Effector memory CD8-positive, alpha-beta T cell (primary cell): Measurements from ENCODE around the gene LRIG3.
"Not testable (repeated sequence)": the region's sequence is repeated elsewhere in the genome, so short reads cannot be mapped to it uniquely, and the experiment has no call there.

ENCODE experiments used
- ATAC-seq: fragments of 150-1000 bp; cut with Tn5 transposase; replicated peaks from 2 replicates; pipeline ENCODE4 v1.10.0; 2021; ENCODE audit warnings: mild to moderate bottlenecking, moderate library complexity
- DNase-seq, 3 experiments: peaks; one replicate each; pipeline ENCODE4 v3.0.0; 2021
- H3K27ac Mint-ChIP-seq, 2 donors: one replicate each; pipeline ENCODE4 v1.8.0; 2022; ENCODE audit warnings: mild to moderate bottlenecking in 2 of 2, mixed read lengths in 2 of 2, moderate library complexity in 2 of 2
- H3K27me3 Mint-ChIP-seq, 2 donors: one replicate each; pipeline ENCODE4 v1.8.0; 2022; ENCODE audit warnings: mixed read lengths in 2 of 2
- H3K36me3 Mint-ChIP-seq: one replicate; pipeline ENCODE4 v1.8.0; 2022; ENCODE audit warnings: mild to moderate bottlenecking, moderate library complexity, mixed read lengths; ENCODE audit not compliant: insufficient read depth
- H3K4me1 Mint-ChIP-seq, 2 donors: one replicate each; pipeline ENCODE4 v1.8.0; 2022; ENCODE audit warnings: low read depth in 2 of 2, mixed read lengths in 2 of 2
- H3K4me3 Mint-ChIP-seq, 2 donors: one replicate each; pipeline ENCODE4 v1.8.0; 2022; ENCODE audit warnings: mild to moderate bottlenecking in 2 of 2, mixed read lengths in 2 of 2, moderate library complexity in 2 of 2
- H3K9me3 Mint-ChIP-seq, 2 donors: one replicate each; pipeline ENCODE4 v1.8.0; 2022; ENCODE audit warnings: mixed read lengths in 2 of 2

Gene LRIG3

GRCh38 chr12:58950739-58951100 lies 30.4 kb upstream of the LRIG3 start:
- Mint-ChIP-seq H3K36me3 (no peaks in the 10 kb centered on the region), H3K4me1 (no peaks in the 10 kb centered on the region), H3K27me3 (no peaks in the 10 kb centered on the region), H3K4me3 (no peak overlapping the region), H3K9me3 (peaks cover 18 to 27% of the 10 kb centered on the region in 2 donors), H3K27ac (no peak overlapping the region)
- ATAC-seq (no peak), DNase-seq (no peak)

GRCh38 chr12:58949954-58950738 lies 29.8 kb upstream of the LRIG3 start:
- H3K27me3 Mint-ChIP-seq, DNase-seq, H3K4me1 Mint-ChIP-seq, ATAC-seq, H3K27ac Mint-ChIP-seq, H3K36me3 Mint-ChIP-seq, H3K4me3 Mint-ChIP-seq: not testable (repeated sequence)
- peaks cover 18 to 27% of the 10 kb centered on the region in 2 donors for H3K9me3 Mint-ChIP-seq

GRCh38 chr12:58943079-58943478 lies 22.8 kb upstream of the LRIG3 start:
- H3K9me3 Mint-ChIP-seq, result peaks cover 3 to 4% of the 10 kb centered on the region in 2 donors
- DNase-seq, result no peak
- H3K36me3 Mint-ChIP-seq, result no peaks in the 10 kb centered on the region
- no peaks in the 10 kb centered on the region for H3K4me1 Mint-ChIP-seq
- H3K27ac Mint-ChIP-seq, result no peak overlapping the region
- H3K27me3 Mint-ChIP-seq, result no peaks in the 10 kb centered on the region
- H3K4me3 Mint-ChIP-seq, result no peak overlapping the region
- ATAC-seq, result no peak

DNA sequence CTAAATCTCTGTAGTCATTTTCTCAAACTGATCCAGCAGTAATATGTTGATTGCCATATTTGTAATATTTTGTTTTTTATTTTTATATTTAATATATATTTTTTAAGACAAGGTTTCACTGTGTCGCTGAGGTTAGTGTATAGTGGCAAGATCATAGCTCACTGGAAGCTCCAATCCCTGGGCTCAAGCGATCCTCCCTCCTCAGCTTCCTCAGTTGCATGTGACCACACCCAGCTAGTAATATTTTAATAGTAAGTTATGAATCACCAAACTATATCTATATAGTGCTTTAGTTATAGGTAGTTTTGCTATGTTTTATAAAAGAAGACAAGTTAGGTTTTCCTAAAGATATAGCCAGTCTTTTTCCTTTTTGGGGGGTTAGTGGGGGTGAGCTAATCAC lies 22.0 kb upstream of the LRIG3 start:
- Mint-ChIP-seq H3K27ac (no peak overlapping the region), H3K4me3 (no peak overlapping the region), H3K27me3 (no peaks in the 10 kb centered on the region), H3K4me1 (no peaks in the 10 kb centered on the region), H3K36me3 (no peaks in the 10 kb centered on the region), H3K9me3 (peaks cover 0 to 3% of the 10 kb centered on the region in 2 donors)
- ATAC-seq, result no peak
- no peak for DNase-seq

GRCh38 chr12:58939399-58940100 lies 19.2 kb upstream of the LRIG3 start:
- H3K27me3 Mint-ChIP-seq, result no peaks in the 10 kb centered on the region
- DNase-seq, result no peak
- peaks cover 0 to 3% of the 10 kb centered on the region in 2 donors for H3K9me3 Mint-ChIP-seq
- H3K36me3 Mint-ChIP-seq, result no peaks in the 10 kb centered on the region
- ATAC-seq, result no peak
- no peak overlapping the region for H3K4me3 Mint-ChIP-seq
- no peaks in the 10 kb centered on the region for H3K4me1 Mint-ChIP-seq
- H3K27ac Mint-ChIP-seq, result no peak overlapping the region

DNA sequence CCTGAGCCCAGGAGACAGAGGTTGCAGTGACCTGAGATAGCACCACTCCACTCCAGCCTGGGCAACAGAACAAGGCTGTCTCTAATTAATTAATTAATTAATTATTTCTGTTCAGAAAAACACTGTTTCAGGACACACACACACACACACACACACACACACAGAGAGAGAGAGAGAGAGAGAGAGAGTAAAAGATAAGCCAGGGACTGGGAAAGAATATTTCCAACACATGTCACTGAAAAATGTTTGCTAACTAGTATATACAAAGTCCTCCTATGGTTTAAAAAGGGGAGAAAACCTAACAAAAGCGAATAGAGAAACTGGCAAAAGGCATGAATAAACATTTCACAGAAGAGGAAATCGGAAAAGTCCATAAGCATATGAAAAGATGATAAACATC lies 18.1 kb upstream of the LRIG3 start:
- H3K4me3 Mint-ChIP-seq, result no peak overlapping the region
- ATAC-seq, result no peak
- H3K36me3 Mint-ChIP-seq, result no peaks in the 10 kb centered on the region
- H3K9me3 Mint-ChIP-seq, result no peaks in the 10 kb centered on the region
- H3K4me1 Mint-ChIP-seq, result no peaks in the 10 kb centered on the region
- no peak overlapping the region for H3K27ac Mint-ChIP-seq
- DNase-seq, result no peak
- no peaks in the 10 kb centered on the region for H3K27me3 Mint-ChIP-seq

GRCh38 chr12:58934528-58934927 lies 14.2 kb upstream of the LRIG3 start:
- Mint-ChIP-seq H3K9me3 (peaks cover 7 to 10% of the 10 kb centered on the region in 2 donors), H3K27me3 (no peaks in the 10 kb centered on the region), H3K27ac (no peak overlapping the region), H3K4me3 (no peak overlapping the region), H3K36me3 (no peaks in the 10 kb centered on the region), H3K4me1 (no peaks in the 10 kb centered on the region)
- ATAC-seq (no peak), DNase-seq (no peak)

DNA sequence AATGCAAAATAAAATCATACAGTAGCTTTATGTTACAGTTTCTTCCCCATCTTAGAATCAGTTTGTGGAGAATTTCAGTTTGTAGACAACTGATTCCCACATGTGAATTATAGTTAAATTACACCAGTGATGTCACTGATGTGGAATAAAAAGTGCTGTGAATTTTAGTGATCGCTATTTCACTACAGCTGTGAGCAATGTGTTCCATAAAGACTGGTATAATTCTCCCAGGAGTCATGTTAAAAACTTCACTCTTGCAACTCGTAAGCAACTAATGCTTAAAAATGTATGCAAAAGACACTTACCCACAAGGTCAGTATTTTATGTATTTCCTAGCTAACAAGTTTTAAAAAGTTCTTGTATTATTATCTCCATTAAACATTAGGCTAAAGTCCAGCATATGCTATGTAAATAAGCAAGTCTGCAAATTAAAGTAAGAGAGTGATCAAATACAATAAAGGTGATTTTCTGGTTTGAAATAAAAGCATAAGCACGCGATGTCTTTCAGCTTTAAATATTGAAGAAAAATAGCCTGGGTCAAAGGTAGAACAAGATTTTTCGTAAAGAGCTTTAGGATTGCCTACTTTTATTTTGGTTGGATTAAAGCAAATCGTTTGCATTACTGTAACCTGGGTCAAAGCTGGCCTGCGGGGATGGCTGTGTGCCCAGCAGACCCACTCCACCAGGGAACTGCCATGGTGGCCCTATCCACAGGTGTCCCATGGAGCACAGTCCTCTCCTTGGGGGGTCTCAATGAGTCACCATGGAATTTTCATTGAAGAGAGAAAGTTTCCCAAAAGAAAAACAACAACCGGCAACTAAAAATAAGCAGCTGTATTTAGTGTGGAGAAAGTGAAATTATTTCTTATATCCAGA lies 12.7 kb upstream of the LRIG3 start:
- DNase-seq (no peak), ATAC-seq (no peak)
- Mint-ChIP-seq H3K4me3 (no peak overlapping the region), H3K27ac (no peak overlapping the region), H3K36me3 (no peaks in the 10 kb centered on the region), H3K4me1 (no peaks in the 10 kb centered on the region), H3K27me3 (no peaks in the 10 kb centered on the region), H3K9me3 (peaks cover 7 to 10% of the 10 kb centered on the region in 2 donors)

DNA sequence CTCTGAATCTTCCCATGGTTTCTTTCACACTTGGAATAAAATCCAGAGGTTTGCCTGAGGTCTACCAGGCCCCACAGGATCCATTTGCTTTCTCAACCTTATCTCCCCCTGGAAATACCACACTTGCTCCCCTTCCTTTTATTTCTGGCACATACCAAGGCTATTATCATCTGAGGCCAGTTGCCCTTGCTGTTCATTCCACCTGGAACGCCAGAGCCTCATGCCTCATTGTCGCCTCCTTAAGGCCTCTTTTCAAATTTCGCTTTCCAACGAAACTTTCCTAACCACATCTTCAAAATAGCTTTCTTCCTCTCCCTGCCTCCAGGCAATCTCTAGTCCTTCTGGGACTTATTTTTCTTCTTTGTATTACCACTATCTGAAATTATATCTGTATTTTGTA lies 11.2 kb upstream of the LRIG3 start:
- peaks cover 7 to 10% of the 10 kb centered on the region in 2 donors for H3K9me3 Mint-ChIP-seq
- H3K27ac Mint-ChIP-seq, result no peak overlapping the region
- ATAC-seq (no peak), DNase-seq (no peak)
- no peak overlapping the region for H3K4me3 Mint-ChIP-seq
- no peaks in the 10 kb centered on the region for H3K36me3 Mint-ChIP-seq
- no peaks in the 10 kb centered on the region for H3K27me3 Mint-ChIP-seq
- H3K4me1 Mint-ChIP-seq, result no peaks in the 10 kb centered on the region

- Mint-ChIP-seq H3K36me3 (no peaks in the 10 kb centered on the region), H3K4me3 (no peak overlapping the region), H3K27me3 (no peaks in the 10 kb centered on the region), H3K27ac (no peak overlapping the region), H3K9me3 (peaks cover 7 to 10% of the 10 kb centered on the region in 2 donors), H3K4me1 (no peaks in the 10 kb centered on the region)
- DNase-seq (no peak), ATAC-seq (no peak)
These were observed 10.5 kb upstream of the LRIG3 start for GRCh38 chr12:58930770-58931324.

DNA sequence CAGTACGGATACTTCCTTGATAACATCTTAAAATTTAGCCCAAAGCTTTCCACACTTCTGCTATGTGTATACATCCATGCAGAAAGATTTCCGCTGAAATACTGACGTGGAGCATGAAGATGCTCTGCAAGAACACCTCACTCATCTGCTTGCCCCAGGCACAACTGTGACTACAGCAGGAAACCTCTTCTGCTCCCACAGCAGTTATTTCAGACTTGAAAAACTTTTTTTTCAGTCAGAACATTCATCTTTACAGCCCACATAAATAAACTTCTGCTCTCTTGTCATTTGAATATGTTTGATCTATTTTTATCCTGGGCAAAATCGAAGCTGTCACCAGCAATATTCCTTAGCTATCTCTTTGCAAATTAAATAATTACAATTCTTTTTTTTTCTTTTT lies 6.8 kb upstream of the LRIG3 start:
- H3K9me3 Mint-ChIP-seq, result peaks cover 7 to 10% of the 10 kb centered on the region in 2 donors
- no peaks in the 10 kb centered on the region for H3K4me1 Mint-ChIP-seq
- no peak overlapping the region for H3K4me3 Mint-ChIP-seq
- no peaks in the 10 kb centered on the region for H3K36me3 Mint-ChIP-seq
- H3K27ac Mint-ChIP-seq, result no peak overlapping the region
- H3K27me3 Mint-ChIP-seq, result no peaks in the 10 kb centered on the region
- no peak for DNase-seq
- ATAC-seq, result no peak

DNA sequence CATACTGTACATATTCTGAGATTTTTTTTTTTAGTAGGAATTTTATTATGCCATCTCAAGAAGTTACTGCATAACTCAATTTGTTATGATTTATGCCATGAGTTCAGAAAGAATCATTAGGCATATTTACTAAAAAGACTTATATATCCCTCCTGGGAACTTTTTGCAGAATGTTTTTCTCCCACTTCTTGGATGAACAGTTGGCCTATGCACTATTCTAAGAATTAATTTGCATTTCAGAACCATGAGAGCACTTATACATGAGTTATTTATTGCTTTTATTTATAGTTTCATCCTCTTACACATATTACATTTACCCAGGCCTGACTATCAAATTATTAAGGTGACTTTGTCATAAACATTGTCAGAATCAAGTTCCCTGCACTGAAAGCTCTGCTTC lies 6.3 kb upstream of the LRIG3 start:
- ATAC-seq (no peak), DNase-seq (no peak)
- H3K4me3 Mint-ChIP-seq, result no peak overlapping the region
- H3K27me3 Mint-ChIP-seq, result no peaks in the 10 kb centered on the region
- H3K27ac Mint-ChIP-seq, result no peak overlapping the region
- H3K4me1 Mint-ChIP-seq, result no peaks in the 10 kb centered on the region
- H3K9me3 Mint-ChIP-seq, result peaks cover 4 to 5% of the 10 kb centered on the region in 2 donors
- H3K36me3 Mint-ChIP-seq, result no peaks in the 10 kb centered on the region

- Mint-ChIP-seq H3K27ac (no peak overlapping the region), H3K4me3 (no peak overlapping the region), H3K36me3 (no peaks in the 10 kb centered on the region), H3K4me1 (no peaks in the 10 kb centered on the region), H3K9me3 (no peaks in the 10 kb centered on the region), H3K27me3 (no peaks in the 10 kb centered on the region)
- ATAC-seq, result no peak
- DNase-seq, result no peak
These were observed 5.4 kb upstream of the LRIG3 start for GRCh38 chr12:58925751-58926150.
